HG03378 (cell line): ENCODE measurements around the gene TMPRSS11B.
A peak's percentile ranks its signal among the peaks of the same experiment; 100 is the strongest.
"Not testable (repeated sequence)": the region's sequence is repeated elsewhere in the genome, so short reads cannot be mapped to it uniquely, and the experiment has no call there.

Source experiments
- ATAC-seq: cut with Tn5 transposase; IDR thresholded peaks from one replicate; pipeline ENCODE4 v1.9.1; 2021; ENCODE audit warnings: mild to moderate bottlenecking, moderate library complexity; ENCODE audit not compliant: unreplicated experiment

Gene TMPRSS11B, protein sequence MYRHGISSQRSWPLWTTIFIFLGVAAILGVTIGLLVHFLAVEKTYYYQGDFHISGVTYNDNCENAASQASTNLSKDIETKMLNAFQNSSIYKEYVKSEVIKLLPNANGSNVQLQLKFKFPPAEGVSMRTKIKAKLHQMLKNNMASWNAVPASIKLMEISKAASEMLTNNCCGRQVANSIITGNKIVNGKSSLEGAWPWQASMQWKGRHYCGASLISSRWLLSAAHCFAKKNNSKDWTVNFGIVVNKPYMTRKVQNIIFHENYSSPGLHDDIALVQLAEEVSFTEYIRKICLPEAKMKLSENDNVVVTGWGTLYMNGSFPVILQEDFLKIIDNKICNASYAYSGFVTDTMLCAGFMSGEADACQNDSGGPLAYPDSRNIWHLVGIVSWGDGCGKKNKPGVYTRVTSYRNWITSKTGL

DNA sequence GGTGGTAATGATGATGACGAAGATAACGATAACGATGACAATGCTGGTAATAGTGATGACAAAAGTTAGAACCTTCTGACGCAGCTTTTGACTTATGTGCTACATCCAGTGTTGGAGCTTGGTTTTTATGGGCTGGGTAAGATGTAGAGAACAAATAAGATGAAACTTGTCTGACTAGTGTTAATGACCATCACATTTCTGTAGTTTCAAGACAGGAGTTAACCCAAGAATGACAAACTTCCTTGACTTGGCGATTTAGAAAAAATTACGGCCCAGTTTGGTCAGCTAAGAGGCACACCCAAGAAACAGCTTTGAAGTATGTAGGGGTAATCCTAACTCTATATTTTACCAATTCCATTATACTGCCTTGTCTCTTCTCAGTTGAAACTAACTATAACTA, at the start of gene TMPRSS11B:
TSS of gene TMPRSS11B (minus strand) at position 101 of the 400 bp plus-strand sequence. CDS start 136 bp downstream, outside the sequence.
- no peak for ATAC-seq

DNA sequence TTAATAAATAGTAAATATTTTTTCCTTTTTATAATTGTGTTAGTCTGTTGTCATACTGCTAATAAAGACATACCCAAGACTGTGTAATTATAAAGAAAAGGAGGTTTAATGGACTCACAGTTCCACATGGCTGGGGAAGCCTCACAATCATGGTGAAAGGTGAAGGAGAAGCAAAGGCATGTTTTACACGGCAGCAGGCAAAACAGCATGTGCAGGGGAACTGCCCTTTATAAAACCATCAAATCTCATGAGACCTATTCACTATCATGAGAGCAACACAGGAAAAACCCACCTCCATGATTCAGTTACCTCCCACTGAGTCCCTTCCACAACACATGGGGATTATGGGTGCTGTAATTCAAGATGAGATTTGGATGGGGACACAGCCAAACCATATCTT, 45.8 kb upstream of the TMPRSS11B start:
- ATAC-seq, result no peak

GRCh38 chr4:68288393-68288740, 42.9 kb upstream of the TMPRSS11B start:
- ATAC-seq, result no peak

DNA sequence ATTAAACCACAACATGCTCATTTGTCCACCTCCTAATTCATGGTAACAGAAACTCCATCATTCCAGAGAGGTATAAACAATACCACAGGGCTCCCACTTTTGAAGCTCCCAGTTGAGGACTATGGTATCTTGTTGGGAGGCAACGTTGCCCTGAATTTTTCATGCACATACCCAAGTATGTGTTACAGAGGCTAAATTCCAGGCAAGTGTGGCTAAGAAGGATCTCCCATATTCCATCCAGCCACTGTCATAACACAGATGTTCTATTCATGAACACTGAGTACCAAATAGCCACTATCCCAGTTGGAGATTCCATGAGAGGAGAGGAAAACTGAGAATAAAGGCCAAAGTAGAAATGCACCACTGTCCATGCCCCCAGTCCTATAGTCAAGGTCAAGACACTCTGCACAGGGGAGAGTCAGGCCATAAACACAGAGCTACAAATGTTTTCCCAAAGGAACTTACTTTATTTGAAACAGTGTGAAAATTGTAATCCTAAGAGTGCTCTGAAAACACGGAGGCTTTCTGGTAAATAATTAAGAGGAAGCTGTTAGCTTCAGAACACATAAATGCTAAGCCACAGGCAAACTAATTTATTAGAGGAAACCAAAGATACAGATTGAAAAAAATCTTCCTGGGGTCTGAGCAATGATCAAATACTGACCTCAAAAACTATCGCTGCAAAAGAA, 42.4 kb upstream of the TMPRSS11B start:
- ATAC-seq, result no peak

GRCh38 chr4:68283714-68284113, 38.2 kb upstream of the TMPRSS11B start:
- ATAC-seq, result no peak

- no peak for ATAC-seq
These were observed 37.6 kb upstream of the TMPRSS11B start for GRCh38 chr4:68283095-68283494.

- not testable (repeated sequence) for ATAC-seq
These were observed 36.6 kb upstream of the TMPRSS11B start for GRCh38 chr4:68281796-68282740.

DNA sequence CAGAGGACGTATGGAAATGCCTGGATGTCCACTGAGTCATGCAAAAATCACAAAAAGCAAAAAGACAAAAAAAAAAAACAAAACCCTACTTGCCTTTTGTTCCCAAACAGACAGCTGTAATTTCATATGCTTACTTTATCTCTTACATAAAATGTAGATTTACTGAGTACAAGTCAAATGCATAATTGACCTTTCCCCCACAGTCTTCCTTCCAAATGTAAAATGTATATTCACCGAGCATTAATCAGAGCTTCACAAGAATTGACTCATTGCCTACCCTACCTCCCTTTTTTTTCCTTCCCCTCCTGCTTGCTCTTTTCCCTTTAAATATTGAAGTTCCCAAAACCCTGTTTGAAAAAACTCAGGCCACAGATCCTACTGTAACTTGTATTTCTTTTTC, 32.5 kb upstream of the TMPRSS11B start:
- ATAC-seq, result no peak

- no peak for ATAC-seq
These were observed 32.1 kb upstream of the TMPRSS11B start for GRCh38 chr4:68277627-68278026.

DNA sequence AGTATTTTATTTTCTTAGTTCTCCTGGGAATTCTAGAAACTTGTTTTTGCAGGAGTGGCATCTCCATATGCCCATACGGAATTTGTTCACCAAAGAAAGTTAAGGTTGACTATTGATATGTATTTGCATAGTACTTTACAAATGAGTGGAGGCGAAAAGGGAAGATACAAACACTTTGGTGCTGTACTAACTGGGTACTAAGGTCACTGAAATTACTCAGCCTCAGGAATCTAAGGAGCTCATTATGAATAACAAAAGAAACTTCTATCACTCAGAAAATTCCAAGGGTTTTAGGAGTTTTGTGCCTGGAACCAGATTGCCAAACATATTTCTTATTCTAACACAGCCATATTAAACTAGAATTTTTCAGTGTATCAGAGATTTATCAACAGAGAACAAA, 27.4 kb upstream of the TMPRSS11B start:
- peak; percentile 59 for ATAC-seq

- ATAC-seq, result peak; percentile 46
These were observed 26.9 kb upstream of the TMPRSS11B start for GRCh38 chr4:68272380-68272779.

- ATAC-seq, result peak; percentile 64
These were observed 26.4 kb upstream of the TMPRSS11B start for GRCh38 chr4:68271851-68272357.

- ATAC-seq, result no peak
These were observed 22.0 kb upstream of the TMPRSS11B start for GRCh38 chr4:68267433-68267944.

DNA sequence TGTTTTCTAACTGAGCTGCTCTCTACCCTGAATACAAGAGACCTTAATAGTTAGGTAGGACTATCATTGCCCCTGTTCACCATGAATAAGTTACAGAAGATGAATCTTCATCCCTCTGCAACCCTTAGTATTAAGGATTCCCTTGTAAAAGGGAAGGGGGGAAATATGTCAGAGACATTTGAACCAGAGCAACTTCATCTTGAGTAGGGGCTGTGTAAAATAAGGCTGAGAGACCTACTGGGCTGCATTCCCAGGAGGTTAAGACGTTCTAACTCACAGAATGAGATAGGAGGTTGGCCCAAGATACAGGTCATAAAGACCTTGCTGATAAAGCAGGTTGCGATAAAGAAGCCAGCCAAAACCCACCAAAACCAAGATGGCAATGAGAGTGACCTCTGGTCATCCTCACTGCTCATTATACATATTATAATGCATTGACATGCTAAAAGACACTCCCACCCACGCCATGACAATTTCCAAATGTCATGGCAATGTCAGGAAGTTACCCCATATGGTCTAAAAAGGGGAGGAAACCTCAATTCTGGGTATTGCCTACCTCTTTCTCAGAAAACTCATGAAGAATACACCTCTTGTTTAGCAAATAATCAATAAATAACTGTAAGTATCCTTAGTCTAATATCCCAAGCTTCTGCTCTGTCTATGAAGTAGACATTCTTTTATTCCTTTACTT, 19.5 kb upstream of the TMPRSS11B start:
- ATAC-seq, result no peak

DNA sequence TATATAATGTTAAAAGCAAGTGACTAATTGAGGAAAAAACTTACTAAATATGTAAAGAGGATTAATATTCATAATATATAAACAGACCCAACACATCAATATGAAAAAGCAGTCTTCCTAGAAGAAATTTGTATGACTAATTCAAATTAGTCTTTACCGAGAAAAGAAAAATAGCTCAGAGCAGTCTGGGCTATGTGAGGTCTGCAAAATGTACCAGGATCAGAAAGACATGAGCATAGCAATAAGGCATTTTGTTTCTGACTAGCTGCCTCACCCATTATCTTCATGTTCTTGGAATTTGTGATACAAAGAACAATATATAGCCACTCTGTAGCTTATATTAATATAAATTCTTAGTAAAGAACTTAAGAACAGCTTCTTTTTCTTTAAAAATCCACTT, 13.7 kb upstream of the TMPRSS11B start:
- ATAC-seq, result no peak

DNA sequence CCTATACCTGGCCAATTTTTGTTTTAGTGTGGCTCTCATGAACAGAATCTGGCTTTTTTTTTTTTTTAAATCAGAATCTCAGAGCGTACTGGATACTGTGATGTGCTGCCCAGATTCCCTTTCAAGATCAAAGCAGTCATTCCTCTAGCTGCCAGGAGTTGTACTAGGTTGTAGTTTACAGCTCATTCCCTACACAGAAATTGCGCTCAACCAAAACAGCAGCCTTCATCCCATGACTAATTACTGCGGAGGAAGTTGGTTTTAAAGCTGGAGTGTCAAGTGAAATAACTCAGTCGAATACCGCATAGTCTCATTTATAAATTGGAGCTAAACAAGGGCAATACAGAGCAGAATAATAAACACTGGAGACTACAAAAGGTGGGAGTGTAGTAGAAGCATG, 12.2 kb upstream of the TMPRSS11B start:
- no peak for ATAC-seq

DNA sequence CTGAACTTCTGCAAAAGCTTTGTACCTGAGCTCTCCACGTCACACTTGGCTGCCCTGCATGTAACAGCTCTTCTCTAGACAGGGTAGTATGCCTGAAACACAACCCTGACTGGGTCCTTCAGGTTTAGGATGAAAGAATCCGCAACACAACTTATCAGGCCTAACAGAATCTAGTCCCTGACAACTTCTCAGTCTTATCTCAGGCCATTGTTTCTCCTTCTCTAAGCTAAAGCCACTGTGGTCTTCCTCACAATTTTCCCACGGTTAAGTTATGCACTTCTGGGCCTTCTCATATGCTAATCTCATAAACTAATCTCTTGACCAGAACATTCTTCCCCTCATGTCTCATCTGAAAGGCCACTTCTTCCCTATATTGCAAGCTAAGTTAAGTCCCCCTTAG, 10.8 kb upstream of the TMPRSS11B start:
- ATAC-seq, result no peak

DNA sequence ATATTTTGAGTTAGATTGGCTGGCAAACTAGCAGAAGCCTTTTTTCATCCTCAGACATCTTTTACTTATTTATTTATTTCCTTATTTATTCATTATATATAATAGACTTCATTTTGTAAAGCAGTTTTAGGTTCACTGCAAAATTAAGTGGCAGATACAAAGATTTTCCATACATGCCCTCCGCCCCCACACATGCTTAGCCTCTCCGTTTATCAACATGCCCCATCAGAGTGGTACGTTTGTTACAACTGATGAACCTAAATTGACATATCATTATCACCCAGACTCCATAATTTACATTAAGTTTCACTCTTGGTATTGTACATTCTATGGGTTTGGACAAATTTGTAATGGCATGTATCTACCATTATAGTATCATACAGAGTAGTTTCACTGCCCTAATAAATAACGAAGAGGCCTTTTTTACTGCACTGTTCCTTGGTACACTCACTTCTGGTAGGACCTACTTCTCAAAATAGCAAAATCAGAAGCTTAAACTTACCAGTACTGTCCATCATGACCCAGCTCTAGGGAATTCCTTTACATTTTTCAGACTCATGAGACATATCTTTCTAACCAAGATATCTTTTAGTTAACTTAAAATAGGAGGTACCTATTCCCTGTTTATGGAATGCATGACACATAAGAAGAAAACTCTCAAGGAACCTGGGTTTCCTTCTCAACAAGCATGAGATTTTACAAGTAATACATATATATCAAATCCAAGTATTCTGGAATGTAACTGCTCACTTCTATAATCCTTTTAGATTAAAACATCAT, 4.8 kb upstream of the TMPRSS11B start:
- ATAC-seq, result no peak

- ATAC-seq, result peak; percentile 94
These were observed 3.9 kb upstream of the TMPRSS11B start for GRCh38 chr4:68249434-68249833.
